Left colon (tissue), 2 donors: Measurements from ENCODE around the gene LRRC8E. TPM values are rescaled to one million over a fixed set of nuclear protein-coding genes. Genes with fewer than 3 reads are reported as not detected.
A peak's percentile ranks its signal among the peaks of the same experiment; 100 is the strongest.

Source experiments
- ATAC-seq: fragments of 200-7000 bp; cut with Tn5 transposase; one replicate; pipeline ENCODE4 v1.9.1; 2020; ENCODE audit warnings: mild to moderate bottlenecking, moderate library complexity
- DNase-seq, 2 donors: peaks; one replicate each; pipeline ENCODE4 v3.0.0-alpha.2; 2020
- intact Hi-C, 2 donors: fragments of 100-400 bp; cut with DNase I in 1 of 2; cut with micrococcal nuclease in 1 of 2; formaldehyde crosslinking; loops; one replicate each; pipeline versions ENCODE4 v1.11.2 to v1.14.0; 2022; cut with DNase I, micrococcal nuclease
- total RNA-seq, 2 donors: library from RNA; stranded (reverse); fragmentation: NEBNext Ultra II Directional; extraction: Animal tissue kit (Norgen Biotek cat#: 25700); gene quantifications; one replicate each; pipeline ENCODE4 v1.2.1, GENCODE V29; 2021
- donor health status: DM: no; HTN: no; CAD: no.
- donor health status: DM: yes; HTN: yes; CAD: no.

The LRRC8E gene
- total RNA-seq, 2 donors from 2014 or later: 2.7 to 3.1 TPM

- DNase-seq (no peak), ATAC-seq (peak; percentile 30)
- intact Hi-C loops: no loop called here
Measured at GRCh38 chr19:7934766-7935165, 46.5 kb downstream of the LRRC8E start.

GRCh38 chr19:7940841-7941240 lies 52.5 kb downstream of the LRRC8E start:
- DNase-seq (no peak), ATAC-seq (no peak)
- intact Hi-C loops: no loop called here

GRCh38 chr19:7941895-7942596 lies 53.7 kb downstream of the LRRC8E start:
- no peak for ATAC-seq
- intact Hi-C loops: no loop called here
- no peak for DNase-seq

- ATAC-seq: peak; percentile 31
- intact Hi-C loops: no loop called here
- DNase-seq: peak in 1 of 2 donors; percentile 11
Measured at GRCh38 chr19:7942981-7943443, 54.7 kb downstream of the LRRC8E start.

- DNase-seq: peak; percentile 99 to 100
- intact Hi-C loops: no loop called here
- peak; percentile 95 for ATAC-seq
Measured at GRCh38 chr19:7943444-7944176, 55.3 kb downstream of the LRRC8E start, which contains the start of gene TIMM44. Gene TIMM44, minus strand, starts transcription at chr19:7943666. Its CDS starts 15 bp downstream, at chr19:7943651.

GRCh38 chr19:7944177-7944761 lies 56.0 kb downstream of the LRRC8E start:
- ATAC-seq (peak; percentile 60), DNase-seq (peak; percentile 83 to 95)
- intact Hi-C loops: no loop called here

DNA sequence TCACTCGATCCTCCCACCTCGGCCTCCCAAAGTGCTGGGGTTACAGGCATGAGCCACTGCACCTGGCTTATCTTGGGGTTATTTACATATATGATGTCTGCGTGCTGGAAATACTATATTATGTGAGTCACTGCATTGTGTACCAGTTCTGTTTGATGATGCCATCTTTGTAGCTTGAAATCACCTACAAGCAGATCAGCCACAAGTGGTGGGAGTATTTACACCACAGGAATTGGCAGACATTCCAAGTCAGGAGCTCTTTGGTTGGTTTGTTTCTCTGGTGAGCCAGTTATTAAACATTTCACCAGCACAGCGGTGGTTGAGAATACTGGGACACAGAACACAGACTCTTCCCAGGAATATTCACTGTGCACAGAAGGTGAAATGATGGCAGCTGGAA lies 59.6 kb downstream of the LRRC8E start:
- no peak for ATAC-seq
- intact Hi-C loops: loop anchor here in 1 of 2 donors (5.0 kb wide), 1 partner anchor 54 kb away; no protein-coding TSS in a partner anchor
- DNase-seq: no peak

Other genes starting within 250 kb of the LRRC8E start
- gene RETN, start 219.5 kb upstream of the LRRC8E start, total RNA-seq: not detected
- gene MCEMP1, start 211.4 kb upstream of the LRRC8E start, total RNA-seq: not detected
- gene TRAPPC5, start 207.7 kb upstream of the LRRC8E start, total RNA-seq: 100 to 1,000 TPM; 107 to 108 TPM
- under 1 TPM; 0.27 to 0.64 TPM for gene FCER2, start 186.4 kb upstream of the LRRC8E start, total RNA-seq
- gene CLEC4G, start 156.4 kb upstream of the LRRC8E start, total RNA-seq: 1 to 10 TPM in 1 of 2 donors, not detected in 1; 1.3 TPM
- 10 to 100 TPM in 1 of 2 donors, 1 to 10 TPM in 1; 2.6 to 12.1 TPM for gene CD209, start 141.0 kb upstream of the LRRC8E start, total RNA-seq
- gene CLEC4M, start 125.3 kb upstream of the LRRC8E start, total RNA-seq: not detected
- 10 to 100 TPM; 10.5 to 13.1 TPM for gene EVI5L, start 58.3 kb upstream of the LRRC8E start, total RNA-seq
- under 1 TPM; 0.22 to 0.46 TPM for gene PRR36, start 14.1 kb upstream of the LRRC8E start, total RNA-seq
- gene MAP2K7, start 15.4 kb downstream of the LRRC8E start, total RNA-seq: 10 to 100 TPM; 27.0 to 29.2 TPM
- under 1 TPM in 1 of 2 donors, not detected in 1; 0.53 TPM for gene TGFBR3L, start 26.3 kb downstream of the LRRC8E start, total RNA-seq
- gene SNAPC2, start 31.8 kb downstream of the LRRC8E start, total RNA-seq: 10 to 100 TPM; 10.6 to 17.7 TPM
- gene CTXN1, start 37.6 kb downstream of the LRRC8E start, total RNA-seq: 1 to 10 TPM in 1 of 2 donors, under 1 TPM in 1; 0.61 to 5.1 TPM
- 10 to 100 TPM; 54.1 to 69.1 TPM for gene TIMM44, start 55.2 kb downstream of the LRRC8E start, total RNA-seq
- 10 to 100 TPM; 49.2 to 61.4 TPM for gene ELAVL1, start 117.1 kb downstream of the LRRC8E start, total RNA-seq
- gene CCL25, start 164.2 kb downstream of the LRRC8E start, total RNA-seq: not detected